HG02981 (cell line): Measurements from ENCODE around the gene INSL3.
A peak's percentile ranks its signal among the peaks of the same experiment; 100 is the strongest.

ENCODE experiments used
- ATAC-seq: cut with Tn5 transposase; IDR thresholded peaks from one replicate; pipeline ENCODE4 v1.9.1; 2021; ENCODE audit warnings: mild to moderate bottlenecking, moderate library complexity; ENCODE audit not compliant: unreplicated experiment

The INSL3 gene

GRCh38 chr19:17847538-17848366 lies 26.4 kb upstream of the INSL3 start, which contains the start of gene JAK3:
Gene JAK3 (minus strand): TSS chr19:17847982. CDS start chr19:17844417, 3,565 bp downstream.
- ATAC-seq = peak; percentile 58

- ATAC-seq = no peak
Measured at GRCh38 chr19:17846146-17846545, 24.8 kb upstream of the INSL3 start.

GRCh38 chr19:17843908-17844490 lies 22.7 kb upstream of the INSL3 start:
- no peak for ATAC-seq

- no peak for ATAC-seq
Measured at GRCh38 chr19:17843292-17843827, 22.0 kb upstream of the INSL3 start.

- no peak for ATAC-seq
Measured at GRCh38 chr19:17842663-17843291, 21.5 kb upstream of the INSL3 start.

- ATAC-seq = no peak
Measured at GRCh38 chr19:17841810-17842662, 20.7 kb upstream of the INSL3 start.

- no peak for ATAC-seq
Measured at GRCh38 chr19:17841371-17841809, 20.1 kb upstream of the INSL3 start.

- no peak for ATAC-seq
Measured at GRCh38 chr19:17840019-17840418, 18.7 kb upstream of the INSL3 start.

- no peak for ATAC-seq
Measured at GRCh38 chr19:17837972-17838371, 16.7 kb upstream of the INSL3 start.

GRCh38 chr19:17836530-17836929 lies 15.2 kb upstream of the INSL3 start:
- ATAC-seq = no peak

GRCh38 chr19:17835182-17836006 lies 14.1 kb upstream of the INSL3 start:
- no peak for ATAC-seq

GRCh38 chr19:17834350-17835181 lies 13.2 kb upstream of the INSL3 start:
- no peak for ATAC-seq

- no peak for ATAC-seq
Measured at GRCh38 chr19:17832443-17833208, 11.3 kb upstream of the INSL3 start.

- no peak for ATAC-seq
Measured at GRCh38 chr19:17831419-17831888, 10.1 kb upstream of the INSL3 start.

GRCh38 chr19:17830567-17831418 lies 9.5 kb upstream of the INSL3 start:
- no peak for ATAC-seq

- ATAC-seq = no peak
Measured at GRCh38 chr19:17829855-17830566, 8.7 kb upstream of the INSL3 start.
